IMR-90 (cell line): ENCODE measurements around the gene SUSD1. TPM values are rescaled to one million over a fixed set of nuclear protein-coding genes. Genes with fewer than 3 reads are reported as not detected.

Source experiments
- ATAC-seq: fragments of 200-7000 bp; cut with Tn5 transposase; 2 replicates; pipeline ENCODE4 v1.9.1; 2020; ENCODE audit warnings: low read depth, mild to moderate bottlenecking, moderate library complexity
- BruUV-seq: library from RNA; stranded (reverse); fragments of 400-500 nt; replicated peaks from 2 replicates; lab custom pipeline; 2021; lab: Mats Ljungman, UMichigan
- CTCF ChIA-PET: fragments of 300-600 bp; formaldehyde crosslinking; extraction: SDS; loops from one replicate; lab custom pipeline; 2021; ENCODE audit warnings: antibody characterized with exemption; lab: Yijun Ruan, JAX
- POLR2A ChIA-PET: fragments of 300-600 bp; sonication (Branson Sonifier 250); formaldehyde crosslinking; loops from one replicate; lab custom pipeline; 2022; ENCODE audit warnings: antibody characterized with exemption; ENCODE audit not compliant: unreplicated experiment; lab: Charles Lee
- DNase-seq: peaks from one replicate; pipeline ENCODE4 v3.0.0; 2013
- H2AFZ ChIP-seq: replicated peaks from 2 replicates; pipeline ENCODE3; 2013; ENCODE audit warnings: low read length, mild to moderate bottlenecking; ENCODE audit not compliant: poor library complexity
- H2AK5ac ChIP-seq: 2 replicates; pipeline ENCODE4 v1.6.1; 2013; ENCODE audit warnings: low read depth, low read length, inconsistent platforms
- H2AK9ac ChIP-seq: replicated peaks from 2 replicates; pipeline ENCODE3; 2013; ENCODE audit warnings: mild to moderate bottlenecking, low read depth, low read length, moderate library complexity; ENCODE audit not compliant: poor library complexity
- H2BK120ac ChIP-seq: 2 replicates; pipeline ENCODE4 v1.6.1; 2013; ENCODE audit warnings: low read depth, low read length, inconsistent platforms
- H2BK15ac ChIP-seq: 3 replicates; pipeline ENCODE4 v1.6.1; 2013; ENCODE audit warnings: low read depth, low read length, inconsistent platforms
- H2BK20ac ChIP-seq: 2 replicates; pipeline ENCODE4 v1.6.1; 2013; ENCODE audit warnings: low read depth, mild to moderate bottlenecking, inconsistent platforms, low read length, moderate library complexity
- H2BK5ac ChIP-seq: 2 replicates; pipeline ENCODE4 v1.6.1; 2013; ENCODE audit warnings: mild to moderate bottlenecking, low read depth, low read length, inconsistent platforms; ENCODE audit not compliant: poor library complexity, severe bottlenecking
- H3K14ac ChIP-seq: replicated peaks from 2 replicates; pipeline ENCODE4 v1.6.1; 2013; ENCODE audit warnings: low read depth, low read length, inconsistent platforms
- H3K18ac ChIP-seq: 2 replicates; pipeline ENCODE4 v1.6.1; 2013; ENCODE audit warnings: low read depth, low read length, control low read depth
- H3K23ac ChIP-seq: 2 replicates; pipeline ENCODE4 v1.6.1; 2013; ENCODE audit warnings: low read depth, low read length, inconsistent platforms
- H3K27ac ChIP-seq: 2 replicates; pipeline ENCODE4 v1.5.1; 2013; ENCODE audit warnings: mild to moderate bottlenecking, control low read depth, low read length; ENCODE audit not compliant: insufficient read depth
- H3K27me3 ChIP-seq: 2 replicates; pipeline ENCODE4 v1.6.1; 2013; ENCODE audit warnings: low read length; ENCODE audit not compliant: control insufficient read depth, insufficient read depth
- H3K36me3 ChIP-seq: 2 replicates; pipeline ENCODE4 v1.6.1; 2013; ENCODE audit warnings: low read length, mixed read lengths; ENCODE audit not compliant: control insufficient read depth, insufficient read depth
- H3K4ac ChIP-seq: 2 replicates; pipeline ENCODE4 v1.6.1; 2013; ENCODE audit warnings: low read depth, low read length, inconsistent platforms
- H3K4me1 ChIP-seq: 2 replicates; pipeline ENCODE4 v1.6.1; 2013; ENCODE audit warnings: low read length, mixed read lengths; ENCODE audit not compliant: control insufficient read depth, insufficient read depth
- H3K4me2 ChIP-seq: 2 replicates; pipeline ENCODE4 v1.6.1; 2013; ENCODE audit warnings: low read depth, mild to moderate bottlenecking, control low read depth, low read length, moderate library complexity
- H3K4me3 ChIP-seq: 2 replicates; pipeline ENCODE4 v1.5.1; 2013; ENCODE audit warnings: low read depth, mild to moderate bottlenecking, control low read depth, low read length, moderate library complexity; ENCODE audit not compliant: insufficient read depth
- H3K56ac ChIP-seq: 2 replicates; pipeline ENCODE4 v1.6.1; 2013; ENCODE audit warnings: low read length, inconsistent platforms; ENCODE audit not compliant: insufficient read depth; ENCODE audit errors: extremely low read depth
- H3K79me1 ChIP-seq, 2 experiments: 2 replicates each; pipeline ENCODE4 v1.6.1; 2013; ENCODE audit warnings: low read length in 2 of 2, inconsistent platforms in 1 of 2, low read depth in 1 of 2
- H3K9ac ChIP-seq: 2 replicates; pipeline ENCODE4 v1.6.1; 2013; ENCODE audit warnings: low read depth, low read length, control low read depth
- H3K9me1 ChIP-seq: 2 replicates; pipeline ENCODE4 v1.6.1; 2013; ENCODE audit warnings: low read length, inconsistent platforms; ENCODE audit not compliant: insufficient read depth
- H3K9me3 ChIP-seq: 2 replicates; pipeline ENCODE4 v1.6.1; 2013; ENCODE audit warnings: low read length; ENCODE audit not compliant: control insufficient read depth, insufficient read depth
- H4K20me1 ChIP-seq: 2 replicates; pipeline ENCODE4 v1.6.1; 2013; ENCODE audit warnings: low read length, inconsistent platforms; ENCODE audit not compliant: insufficient read depth
- H4K5ac ChIP-seq: 2 replicates; pipeline ENCODE4 v1.6.1; 2013; ENCODE audit warnings: mild to moderate bottlenecking, low read depth, low read length, control low read depth
- H4K8ac ChIP-seq, 2 experiments: 2 replicates each; pipeline ENCODE4 v1.6.1; 2013; ENCODE audit warnings: low read depth in 2 of 2, low read length in 2 of 2, control low read depth in 1 of 2, inconsistent platforms in 1 of 2
- H4K91ac ChIP-seq: 2 replicates; pipeline ENCODE4 v1.6.1; 2013; ENCODE audit warnings: low read depth, low read length, inconsistent platforms; ENCODE audit not compliant: insufficient read depth
- BHLHE40 ChIP-seq: fragments of 150-350 bp; IDR thresholded peaks from 2 replicates; pipeline ENCODE4 v1.6.1; 2016; ENCODE audit warnings: mild to moderate bottlenecking, low read depth, low read length
- CEBPB ChIP-seq: IDR thresholded peaks from 2 replicates; pipeline ENCODE4 v1.6.1; 2012; ENCODE audit warnings: low read depth, low read length, improper control_type of control experiment
- CHD1 ChIP-seq: IDR thresholded peaks from 2 replicates; pipeline ENCODE4 v1.6.1; 2012; ENCODE audit warnings: low read depth, low read length, improper control_type of control experiment
- FOS ChIP-seq: fragments of 150-350 bp; IDR thresholded peaks from 2 replicates; pipeline ENCODE4 v1.6.1; 2016; ENCODE audit warnings: low read depth, low read length
- MAFK ChIP-seq: IDR thresholded peaks from 2 replicates; pipeline ENCODE4 v1.6.1; 2012; ENCODE audit warnings: low read depth, low read length, improper control_type of control experiment
- MXI1 ChIP-seq: IDR thresholded peaks from 2 replicates; pipeline ENCODE4 v1.6.1; 2012; ENCODE audit warnings: low read depth, mild to moderate bottlenecking, low read length, moderate library complexity, borderline replicate concordance
- NFE2L2 ChIP-seq: fragments of 150-350 bp; IDR thresholded peaks from 2 replicates; pipeline ENCODE4 v1.6.1; 2016; ENCODE audit warnings: low read depth, mild to moderate bottlenecking, low read length
- POLR2A ChIP-seq: IDR thresholded peaks from 2 replicates; pipeline ENCODE4 v1.6.1; 2012; ENCODE audit warnings: mild to moderate bottlenecking, low read depth, low read length
- RAD21 ChIP-seq: IDR thresholded peaks from 2 replicates; pipeline ENCODE4 v1.6.1; 2012; ENCODE audit warnings: low read length, improper control_type of control experiment
- RCOR1 ChIP-seq: IDR thresholded peaks from 2 replicates; pipeline ENCODE4 v1.6.1; 2012; ENCODE audit warnings: mild to moderate bottlenecking, low read length, improper control_type of control experiment; ENCODE audit not compliant: insufficient replicate concordance
- SMC3 ChIP-seq: fragments of 150-350 bp; IDR thresholded peaks from 2 replicates; pipeline ENCODE4 v1.6.1; 2016; ENCODE audit warnings: low read depth, mild to moderate bottlenecking, antibody characterized with exemption, low read length, moderate library complexity
- WGBS, 2 experiments: methylation state at CpG; one replicate each; pipeline versions ENCODE4 v1.1.5 to v1.1.7; 2013; ENCODE audit warnings: missing lambda C conversion rate in 2 of 2; ENCODE audit not compliant: insufficient read length in 1 of 2; ENCODE audit errors: extremely low coverage in 2 of 2; 5-methylcytosine and 5-hydroxymethylcytosine counted together
- dilution Hi-C: fragments of 300-500 bp; cut with HindIII; formaldehyde crosslinking; loops from one replicate; pipeline ENCODE4 v1.14.3; 2018; ENCODE audit warnings: low sequenced_read_pairs; ENCODE audit not compliant: unreplicated experiment
- in situ Hi-C: fragments of 300-500 bp; cut with MboI; formaldehyde crosslinking; loops from 3 replicates; pipeline ENCODE4 v1.14.3; 2019; ENCODE audit warnings: low sequenced_read_pairs, inconsistent platforms, mixed read lengths
- intact Hi-C: fragments of 100-400 bp; cut with micrococcal nuclease; formaldehyde crosslinking; loops from 2 replicates; pipeline ENCODE4 v1.10.0; 2022
- polyA plus RNA-seq, 3 experiments: library from polyadenylated mRNA; depleted of rRNA; stranded (reverse); fragments of >200 nt; gene quantifications; 2 replicates each; pipeline ENCODE4 v1.2.3, GENCODE V29; 2012; ENCODE audit warnings: low replicate concordance in 1 of 3
- total RNA-seq: library from RNA; depleted of rRNA; stranded (reverse); fragments of >200 nt; gene quantifications from 2 replicates; pipeline ENCODE4 v1.2.3, GENCODE V29; 2012
- TF ChIP-seq, protein P1 (sequence below): fragments of 150-350 bp; IDR thresholded peaks from 2 replicates; pipeline ENCODE4 v1.6.1; 2016; ENCODE audit warnings: low read depth, mild to moderate bottlenecking, low read length, moderate library complexity, borderline replicate concordance
- TF ChIP-seq, protein P2 (sequence below): conservative IDR thresholded peaks from 2 replicates; pipeline ENCODE4 v1.5.1; 2012; ENCODE audit warnings: mild to moderate bottlenecking, low read depth, low read length, improper control_type of control experiment

SUSD1 gene
- total and polyA plus RNA-seq, 2 of the 4 experiments (the other 2 are of a cell fraction): 4.0 to 4.7 TPM

DNA sequence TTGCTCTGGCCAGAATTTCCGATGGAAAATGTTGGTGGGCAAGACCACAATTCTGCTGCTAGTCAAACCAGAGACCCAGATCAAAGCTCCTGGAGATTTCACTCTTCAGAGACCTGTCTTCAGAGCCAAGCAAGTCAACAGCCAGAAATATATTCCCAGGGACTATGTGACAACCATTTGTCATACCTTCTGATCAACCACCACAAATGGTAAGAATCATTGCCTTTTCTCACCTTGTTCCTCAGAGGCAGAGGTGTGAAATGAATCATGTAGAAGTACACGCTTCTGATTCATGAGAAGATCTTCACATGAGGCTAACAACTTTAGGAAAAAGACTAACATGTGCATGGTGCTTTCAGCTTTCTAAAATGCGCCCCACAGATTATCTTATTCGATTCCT lies 53.5 kb downstream of the SUSD1 start:
- no peak overlapping the region for H3K4ac ChIP-seq
- intact Hi-C loops: no loop called here
- in situ Hi-C loops: no loop called here
- no peak overlapping the region for H3K27ac ChIP-seq
- H3K9me3 ChIP-seq: no peaks in the 10 kb centered on the region
- no peak overlapping the region for H3K4me3 ChIP-seq
- H2AK5ac ChIP-seq: no peak overlapping the region
- no peak overlapping the region for H3K56ac ChIP-seq
- H3K14ac ChIP-seq: no peak overlapping the region
- H4K20me1 ChIP-seq: no peaks in the 10 kb centered on the region
- no peak overlapping the region for H4K91ac ChIP-seq
- dilution Hi-C loops: no loop called here
- ATAC-seq (no peak), DNase-seq (no peak)
- no peak overlapping the region for H4K5ac ChIP-seq
- H3K9ac ChIP-seq: no peak overlapping the region
- no peak overlapping the region for H2BK15ac ChIP-seq
- H3K4me2 ChIP-seq: no peak overlapping the region
- H2BK120ac ChIP-seq: no peak overlapping the region
- H2BK5ac ChIP-seq: no peak overlapping the region
- H3K23ac ChIP-seq: no peak overlapping the region
- BruUV-seq: no TSS peak
- H3K9me1 ChIP-seq: peaks cover 2% of the 10 kb centered on the region
- no peak overlapping the region for H3K18ac ChIP-seq
- no peak for TF ChIP-seq CHD1
- no peak for TF ChIP-seq BHLHE40
- TF ChIP-seq, protein P1, sequence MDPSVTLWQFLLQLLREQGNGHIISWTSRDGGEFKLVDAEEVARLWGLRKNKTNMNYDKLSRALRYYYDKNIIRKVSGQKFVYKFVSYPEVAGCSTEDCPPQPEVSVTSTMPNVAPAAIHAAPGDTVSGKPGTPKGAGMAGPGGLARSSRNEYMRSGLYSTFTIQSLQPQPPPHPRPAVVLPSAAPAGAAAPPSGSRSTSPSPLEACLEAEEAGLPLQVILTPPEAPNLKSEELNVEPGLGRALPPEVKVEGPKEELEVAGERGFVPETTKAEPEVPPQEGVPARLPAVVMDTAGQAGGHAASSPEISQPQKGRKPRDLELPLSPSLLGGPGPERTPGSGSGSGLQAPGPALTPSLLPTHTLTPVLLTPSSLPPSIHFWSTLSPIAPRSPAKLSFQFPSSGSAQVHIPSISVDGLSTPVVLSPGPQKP: no peak
- TF ChIP-seq NFE2L2: no peak
- TF ChIP-seq MAFK: no peak
- no peak for TF ChIP-seq POLR2A
- no peak for TF ChIP-seq FOS
- TF ChIP-seq CEBPB: no peak
- TF ChIP-seq, protein P2, sequence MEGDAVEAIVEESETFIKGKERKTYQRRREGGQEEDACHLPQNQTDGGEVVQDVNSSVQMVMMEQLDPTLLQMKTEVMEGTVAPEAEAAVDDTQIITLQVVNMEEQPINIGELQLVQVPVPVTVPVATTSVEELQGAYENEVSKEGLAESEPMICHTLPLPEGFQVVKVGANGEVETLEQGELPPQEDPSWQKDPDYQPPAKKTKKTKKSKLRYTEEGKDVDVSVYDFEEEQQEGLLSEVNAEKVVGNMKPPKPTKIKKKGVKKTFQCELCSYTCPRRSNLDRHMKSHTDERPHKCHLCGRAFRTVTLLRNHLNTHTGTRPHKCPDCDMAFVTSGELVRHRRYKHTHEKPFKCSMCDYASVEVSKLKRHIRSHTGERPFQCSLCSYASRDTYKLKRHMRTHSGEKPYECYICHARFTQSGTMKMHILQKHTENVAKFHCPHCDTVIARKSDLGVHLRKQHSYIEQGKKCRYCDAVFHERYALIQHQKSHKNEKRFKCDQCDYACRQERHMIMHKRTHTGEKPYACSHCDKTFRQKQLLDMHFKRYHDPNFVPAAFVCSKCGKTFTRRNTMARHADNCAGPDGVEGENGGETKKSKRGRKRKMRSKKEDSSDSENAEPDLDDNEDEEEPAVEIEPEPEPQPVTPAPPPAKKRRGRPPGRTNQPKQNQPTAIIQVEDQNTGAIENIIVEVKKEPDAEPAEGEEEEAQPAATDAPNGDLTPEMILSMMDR: no peak
- TF ChIP-seq RCOR1: no peak
- TF ChIP-seq MXI1: no peak
- TF ChIP-seq SMC3: no peak
- TF ChIP-seq RAD21: no peak
- ChIA-PET POLR2A (no interaction called here), CTCF (no interaction called here)
- H2BK20ac ChIP-seq: no peak overlapping the region
- H2AK9ac ChIP-seq: no peak overlapping the region
- H4K8ac ChIP-seq: no peak overlapping the region
- no peaks in the 10 kb centered on the region for H3K27me3 ChIP-seq
- no peak overlapping the region for H2AFZ ChIP-seq
- no peaks in the 10 kb centered on the region for H3K36me3 ChIP-seq
- H3K79me1 ChIP-seq: no peaks in the 10 kb centered on the region
- H3K4me1 ChIP-seq: peaks cover 4% of the 10 kb centered on the region; the same call in 1 of the 2 replicates
- WGBS, 2 experiments: no CpG with 5 or more reads among the region's 4 CpGs
